SK-N-SH (cell line): ENCODE data around the gene ZNF469. TPM values are rescaled to one million over a fixed set of nuclear protein-coding genes. Genes with fewer than 3 reads are reported as not detected.

ENCODE experiments used
- CTCF ChIA-PET: fragments of 300-600, 350-600 bp; formaldehyde crosslinking; extraction: SDS; loops from one replicate; lab custom pipeline; 2021; lab: Yijun Ruan, JAX
- POLR2A ChIA-PET: fragments of 350-600 bp; sonication (Branson Sonifier 250); formaldehyde crosslinking; extraction: SDS; loops from one replicate; lab custom pipeline; 2020; ENCODE audit warnings: antibody characterized with exemption, inconsistent platforms; lab: Yijun Ruan, JAX
- DNase-seq: peaks from one replicate; pipeline ENCODE4 v3.0.0; 2012
- H2AFZ ChIP-seq: fragments of 200-600 bp; sonication (generic); 2 replicates; pipeline ENCODE4 v1.8.1; 2016; ENCODE audit warnings: antibody characterized with exemption, mild to moderate bottlenecking, low read depth
- H3F3A ChIP-seq: fragments of 200-600 bp; sonication (generic); replicated peaks from 2 replicates; pipeline ENCODE3; 2016; ENCODE audit warnings: antibody characterized with exemption, mild to moderate bottlenecking; ENCODE audit not compliant: insufficient read depth
- H3K27ac ChIP-seq, 2 experiments: fragments of 200-500 bp in 1 of 2; fragments of 200-600 bp in 1 of 2; sonication (Bioruptor generic) in 1 of 2; sonication (generic), shearing (Covaris generic) in 1 of 2; 2 replicates each; pipeline versions ENCODE4 v1.5.1 to v1.6.1; 2014 to 2016; ENCODE audit warnings: low read depth in 2 of 2, inconsistent platforms in 1 of 2, low read length in 1 of 2, mild to moderate bottlenecking in 1 of 2, mixed read lengths in 1 of 2
- H3K27me3 ChIP-seq: fragments of 200-600 bp; sonication (generic), shearing (Covaris generic); 2 replicates; pipeline ENCODE4 v1.6.1; 2016; ENCODE audit warnings: mixed run types; ENCODE audit not compliant: insufficient read depth
- H3K36me3 ChIP-seq, 2 experiments: fragments of 200-500 bp in 1 of 2; fragments of 200-600 bp in 1 of 2; sonication (Bioruptor generic) in 1 of 2; sonication (generic) in 1 of 2; replicated peaks in 1 of 2; 2 replicates each; pipeline versions ENCODE3 to v1.5.1; 2014 to 2016; ENCODE audit warnings: low read length in 1 of 2, mild to moderate bottlenecking in 1 of 2; ENCODE audit not compliant: insufficient read depth in 2 of 2, control insufficient read depth in 1 of 2
- H3K4me1 ChIP-seq, 2 experiments: fragments of 200-500 bp in 1 of 2; fragments of 200-600 bp in 1 of 2; sonication (Bioruptor generic) in 1 of 2; sonication (generic), shearing (Covaris generic) in 1 of 2; 2 replicates each; pipeline versions ENCODE4 v1.5.1 to v1.6.1; 2014 to 2016; ENCODE audit warnings: low read depth in 1 of 2, low read length in 1 of 2, mixed run types in 1 of 2; ENCODE audit not compliant: insufficient read depth in 2 of 2, control insufficient read depth in 1 of 2
- H3K4me2 ChIP-seq: fragments of 200-600 bp; sonication (generic), shearing (Covaris generic); 2 replicates; pipeline ENCODE4 v1.6.1; 2017; ENCODE audit warnings: mixed run types
- H3K4me3 ChIP-seq, 2 experiments: fragments of 200-500 bp in 1 of 2; fragments of 200-600 bp in 1 of 2; sonication (Bioruptor generic) in 1 of 2; sonication (generic), shearing (Covaris generic) in 1 of 2; 2 replicates each; pipeline versions ENCODE4 v1.5.1 to v1.8.1; 2014 to 2016; ENCODE audit warnings: low read depth in 2 of 2, inconsistent platforms in 1 of 2, low read length in 1 of 2, mild to moderate bottlenecking in 1 of 2, mixed read lengths in 1 of 2, moderate library complexity in 1 of 2
- H3K79me2 ChIP-seq: fragments of 200-600 bp; sonication (generic); 2 replicates; pipeline ENCODE4 v1.8.1; 2017; ENCODE audit warnings: mild to moderate bottlenecking; ENCODE audit not compliant: insufficient read depth
- H3K9ac ChIP-seq: fragments of 200-600 bp; sonication (generic); 2 replicates; pipeline ENCODE4 v1.6.1; 2017; ENCODE audit warnings: mixed run types
- H3K9me2 ChIP-seq: fragments of 200-600 bp; sonication (generic); 2 replicates; pipeline ENCODE4 v1.6.1; 2017; ENCODE audit warnings: mixed run types
- H3K9me3 ChIP-seq: fragments of 200-600 bp; sonication (generic); 2 replicates; pipeline ENCODE4 v1.6.1; 2017; ENCODE audit warnings: mixed run types, mild to moderate bottlenecking, moderate library complexity
- H4K20me1 ChIP-seq: fragments of 200-600 bp; sonication (generic); 2 replicates; pipeline ENCODE4 v1.6.1; 2017; ENCODE audit warnings: mild to moderate bottlenecking, mixed run types; ENCODE audit not compliant: insufficient read depth
- CHD2 ChIP-seq: fragments of 150-350 bp; IDR thresholded peaks from 2 replicates; pipeline ENCODE4 v1.6.1; 2018; ENCODE audit warnings: low read length; ENCODE audit not compliant: partially characterized antibody
- ELF1 ChIP-seq: IDR thresholded peaks from 2 replicates; pipeline ENCODE4 v1.4.0; 2012
- EP300 ChIP-seq, 2 experiments: IDR thresholded peaks; 2 replicates each; pipeline versions ENCODE4 v1.4.0 to v1.6.1; 2012; ENCODE audit warnings: borderline replicate concordance in 1 of 2, low read depth in 1 of 2, low read length in 1 of 2
- EZH2phosphoT487 ChIP-seq: fragments of 200-600 bp; sonication (generic); IDR thresholded peaks from 2 replicates; pipeline ENCODE4 v1.6.1; 2017; ENCODE audit warnings: low read depth, mixed run types, mild to moderate bottlenecking, antibody characterized with exemption, moderate library complexity, borderline replicate concordance
- FOSL2 ChIP-seq: IDR thresholded peaks from 2 replicates; pipeline ENCODE4 v1.4.0; 2012; ENCODE audit warnings: low read depth, mild to moderate bottlenecking, moderate library complexity, borderline replicate concordance
- FOXJ3 ChIP-seq: sonication (generic); formaldehyde crosslinking; IDR thresholded peaks from 2 replicates; pipeline ENCODE4 v1.5.1; 2020; ENCODE audit warnings: mild to moderate bottlenecking, missing genetic modification reagents
- FOXM1 ChIP-seq: IDR thresholded peaks from 2 replicates; pipeline ENCODE4 v1.4.0; 2012; ENCODE audit warnings: low read depth, mild to moderate bottlenecking
- GABPA ChIP-seq: IDR thresholded peaks from 2 replicates; pipeline ENCODE4 v1.4.0; 2012; ENCODE audit warnings: low read depth, mild to moderate bottlenecking
- GATA2 ChIP-seq: sonication (generic); formaldehyde crosslinking; IDR thresholded peaks from 2 replicates; pipeline ENCODE4 v1.5.0; 2020; ENCODE audit warnings: mild to moderate bottlenecking, missing genetic modification reagents
- JUND ChIP-seq: IDR thresholded peaks from 2 replicates; pipeline ENCODE4 v1.4.0; 2012
- MEF2A ChIP-seq: IDR thresholded peaks from 2 replicates; pipeline ENCODE4 v1.4.0; 2012; ENCODE audit warnings: low read depth, borderline replicate concordance
- MXI1 ChIP-seq: IDR thresholded peaks from 2 replicates; pipeline ENCODE4 v1.6.1; 2012; ENCODE audit warnings: mild to moderate bottlenecking, low read depth, low read length, improper control_type of control experiment
- NFIC ChIP-seq: IDR thresholded peaks from 2 replicates; pipeline ENCODE4 v1.4.0; 2012; ENCODE audit warnings: borderline replicate concordance
- NRF1 ChIP-seq: IDR thresholded peaks from 2 replicates; pipeline ENCODE4 v1.6.1; 2012; ENCODE audit warnings: low read depth, mild to moderate bottlenecking, low read length
- POLR2AphosphoS5 ChIP-seq: IDR thresholded peaks from 2 replicates; pipeline ENCODE4 v1.6.1; 2012; ENCODE audit warnings: low read depth, low read length
- RCOR1 ChIP-seq: fragments of 150-350 bp; IDR thresholded peaks from 2 replicates; pipeline ENCODE4 v1.6.1; 2017; ENCODE audit warnings: antibody characterized with exemption, low read length
- RFX5 ChIP-seq: IDR thresholded peaks from 2 replicates; pipeline ENCODE4 v1.6.1; 2012; ENCODE audit warnings: mild to moderate bottlenecking, improper control_type of control experiment, low read length
- RXRA ChIP-seq: IDR thresholded peaks from 2 replicates; pipeline ENCODE4 v1.4.0; 2012; ENCODE audit warnings: low read depth, mild to moderate bottlenecking, borderline replicate concordance
- SIN3A ChIP-seq: IDR thresholded peaks from 2 replicates; pipeline ENCODE4 v1.6.1; 2012; ENCODE audit warnings: low read depth, mild to moderate bottlenecking, low read length, moderate library complexity, borderline replicate concordance
- TEAD4 ChIP-seq: IDR thresholded peaks from 2 replicates; pipeline ENCODE4 v1.4.0; 2012; ENCODE audit warnings: mild to moderate bottlenecking, borderline replicate concordance; ENCODE audit not compliant: insufficient read depth
- WGBS: methylation state at CpG from one replicate; pipeline ENCODE4 v1.1.6; 2017; ENCODE audit warnings: low lambda C conversion rate; 5-methylcytosine and 5-hydroxymethylcytosine counted together
- polyA plus RNA-seq, 3 experiments: library from polyadenylated mRNA; depleted of rRNA; stranded (reverse); fragments of >200 nt; gene quantifications; 2 replicates each; pipeline ENCODE4 v1.2.3, GENCODE V29; 2012
- TF ChIP-seq, protein P1 (sequence below): IDR thresholded peaks from 2 replicates; pipeline ENCODE4; 2012
- TF ChIP-seq, protein P2 (sequence below): fragments of 150-350 bp; IDR thresholded peaks from 2 replicates; pipeline ENCODE4 v1.6.1; 2017; ENCODE audit warnings: antibody characterized with exemption, low read length, low read depth, borderline replicate concordance

Gene ZNF469
- polyA plus RNA-seq, 1 of the 3 experiments (the other 2 are of a cell fraction): 0.56 TPM

DNA sequence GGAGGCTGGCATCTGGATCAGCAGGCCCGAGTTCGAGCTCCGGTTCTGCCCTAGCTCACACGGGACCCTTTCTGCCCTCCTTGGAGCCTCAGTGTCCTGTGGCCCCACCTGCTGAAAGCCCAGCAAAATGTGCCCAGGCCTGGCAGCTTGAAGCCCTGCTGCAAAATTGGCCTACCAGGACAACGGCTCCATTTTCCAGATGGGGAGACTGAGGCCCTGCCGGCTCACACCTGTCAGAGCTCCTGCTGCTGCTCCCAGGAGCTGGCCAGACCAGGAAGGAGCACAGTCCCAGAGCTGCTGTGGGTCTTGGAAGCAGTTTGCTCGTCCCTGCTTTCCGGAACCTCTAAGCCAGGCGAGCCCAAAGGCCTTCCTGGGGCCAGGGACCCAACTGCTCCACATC is 17.4 kb downstream of the ZNF469 start (continued):
- no peak for TF ChIP-seq CHD2
- TF ChIP-seq MXI1: no peak
- no peak for TF ChIP-seq RXRA
- no peak for TF ChIP-seq JUND
- TF ChIP-seq MEF2A: no peak
- TF ChIP-seq ELF1: no peak

DNA sequence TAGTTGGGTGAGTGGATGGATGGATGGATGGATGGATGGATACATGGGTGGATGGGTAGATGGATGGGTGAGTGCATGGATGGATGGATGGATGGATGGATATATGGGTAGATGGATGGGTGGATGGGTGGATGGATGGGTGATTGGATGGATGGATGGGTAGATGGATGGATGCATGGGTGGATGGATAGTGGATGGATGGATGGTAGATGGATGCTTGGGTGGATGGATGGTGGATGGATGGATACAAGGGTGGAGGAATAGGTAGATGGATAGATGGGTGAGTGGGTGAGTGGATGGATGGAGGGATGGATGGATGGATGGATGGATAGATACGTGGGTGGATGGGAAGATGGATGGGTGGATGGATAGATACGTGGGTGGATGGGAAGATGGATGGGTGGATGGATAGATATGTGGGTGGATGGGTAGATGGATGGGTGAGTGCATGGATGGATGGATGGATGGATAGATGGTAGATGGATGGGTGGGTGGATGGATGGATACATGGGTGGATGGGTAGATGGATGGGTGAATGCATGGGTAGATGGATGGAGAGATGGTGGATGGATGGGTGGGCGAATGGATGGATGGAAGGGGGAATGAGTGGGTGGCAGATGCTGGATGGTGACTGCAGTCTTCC is 19.0 kb downstream of the ZNF469 start:
- no peaks in the 10 kb centered on the region for H3F3A ChIP-seq
- no peak for DNase-seq
- H3K4me2 ChIP-seq: no peak overlapping the region
- no peak overlapping the region for H3K27ac ChIP-seq
- CTCF ChIA-PET: no interaction called here
- TF ChIP-seq EP300 (IDR thresholded peaks at IDR 0.05; ENCODE audit: borderline replicate concordance in 1 of 2, low read depth in 1 of 2, low read length in 1 of 2) (no peak), GABPA (no peak), SIN3A (no peak), POLR2AphosphoS5 (no peak), ELF1 (no peak), JUND (no peak), NFIC (no peak), RCOR1 (no peak), GATA2 (CRISPR knock-in tag) (no peak), TEAD4 (no peak), FOSL2 (no peak), FOXJ3 (CRISPR knock-in tag) (no peak), RFX5 (no peak), NRF1 (no peak), FOXM1 (no peak), CHD2 (no peak), MEF2A (no peak), EZH2phosphoT487 (no peak)
- TF ChIP-seq, protein P1, sequence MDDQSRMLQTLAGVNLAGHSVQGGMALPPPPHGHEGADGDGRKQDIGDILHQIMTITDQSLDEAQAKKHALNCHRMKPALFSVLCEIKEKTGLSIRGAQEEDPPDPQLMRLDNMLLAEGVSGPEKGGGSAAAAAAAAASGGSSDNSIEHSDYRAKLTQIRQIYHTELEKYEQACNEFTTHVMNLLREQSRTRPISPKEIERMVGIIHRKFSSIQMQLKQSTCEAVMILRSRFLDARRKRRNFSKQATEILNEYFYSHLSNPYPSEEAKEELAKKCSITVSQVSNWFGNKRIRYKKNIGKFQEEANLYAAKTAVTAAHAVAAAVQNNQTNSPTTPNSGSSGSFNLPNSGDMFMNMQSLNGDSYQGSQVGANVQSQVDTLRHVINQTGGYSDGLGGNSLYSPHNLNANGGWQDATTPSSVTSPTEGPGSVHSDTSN: no peak
- TF ChIP-seq, protein P2, sequence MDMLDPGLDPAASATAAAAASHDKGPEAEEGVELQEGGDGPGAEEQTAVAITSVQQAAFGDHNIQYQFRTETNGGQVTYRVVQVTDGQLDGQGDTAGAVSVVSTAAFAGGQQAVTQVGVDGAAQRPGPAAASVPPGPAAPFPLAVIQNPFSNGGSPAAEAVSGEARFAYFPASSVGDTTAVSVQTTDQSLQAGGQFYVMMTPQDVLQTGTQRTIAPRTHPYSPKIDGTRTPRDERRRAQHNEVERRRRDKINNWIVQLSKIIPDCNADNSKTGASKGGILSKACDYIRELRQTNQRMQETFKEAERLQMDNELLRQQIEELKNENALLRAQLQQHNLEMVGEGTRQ: no peak
- TF ChIP-seq, all 33 proteins: peak for 0
- Histone ChIP-seq H3K9me3 (no peaks in the 10 kb centered on the region), H3K9ac (no peak overlapping the region), H3K9me2 (no peaks in the 10 kb centered on the region), H3K79me2 (no peaks in the 10 kb centered on the region; the same call in 1 of the 2 replicates), H2AFZ (no peak overlapping the region), H3K4me3 (no peak overlapping the region), H3K4me1 (peaks cover 0 to 37% of the 10 kb centered on the region in 2 experiments; a peak in 1 of 4 replicates), H4K20me1 (0 out of 2 replicates have a peak, but pooled peaks cover 15% of the 10 kb centered on the region), H3K36me3 (no peaks in the 10 kb centered on the region), H3K27me3 (no peaks in the 10 kb centered on the region)
- POLR2A ChIA-PET: no interaction called here
- 78% methylated on average over 3 of the region's 3 CpGs for WGBS
